DLD1 (cell line): ENCODE results near the gene MET.
"Not testable (repeated sequence)": the region's sequence is repeated elsewhere in the genome, so short reads cannot be mapped to it uniquely, and the experiment has no call there.

Experiments
- in situ Hi-C: cut with HindIII; loops from 2 replicates; pipeline ENCODE4 v1.10.0; 2017; ENCODE audit warnings: low sequenced_read_pairs

Gene MET

DNA sequence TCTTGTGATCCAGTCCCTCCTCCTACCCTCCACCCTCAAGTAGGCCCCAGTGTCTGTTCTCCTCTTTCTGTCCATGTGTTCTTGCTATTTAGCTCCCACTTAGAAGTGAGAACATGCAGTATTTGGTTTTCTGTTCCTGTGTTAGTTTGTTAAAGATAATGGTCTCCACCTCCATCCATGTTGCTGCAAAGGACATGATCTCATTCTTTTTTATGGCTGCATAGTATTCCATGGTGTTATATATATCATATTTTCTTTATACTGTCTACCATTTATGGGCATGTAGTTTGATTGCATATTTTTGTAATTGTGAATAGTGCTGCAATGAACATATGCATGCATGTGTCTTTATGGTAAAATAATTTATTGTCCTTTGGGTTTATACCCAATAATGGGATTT lies 12.7 kb upstream of the MET start:
- in situ Hi-C loops: not testable (repeated sequence)

- in situ Hi-C loops: no loop called here
These were observed 10.1 kb upstream of the MET start for GRCh38 chr7:116661865-116662264.

DNA sequence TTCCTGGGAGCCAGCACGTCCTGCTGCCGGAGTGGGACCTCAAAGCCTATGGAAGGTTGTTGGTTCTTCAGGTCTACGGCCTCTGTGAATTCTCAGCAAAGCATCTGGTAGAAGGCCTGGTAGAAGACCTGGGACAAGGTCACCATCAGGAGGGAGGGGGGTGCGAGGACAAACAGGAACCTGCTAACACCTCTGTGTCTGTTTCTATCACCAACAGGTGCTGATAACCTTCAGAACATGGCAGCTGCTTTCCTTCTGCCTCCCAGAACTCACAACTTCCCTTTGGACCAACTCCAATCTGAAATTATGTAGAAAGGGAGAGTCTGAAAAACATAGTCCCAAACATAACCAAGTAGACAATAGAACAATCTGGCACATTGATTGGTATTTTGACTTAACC lies 8.3 kb upstream of the MET start:
- in situ Hi-C loops: no loop called here

DNA sequence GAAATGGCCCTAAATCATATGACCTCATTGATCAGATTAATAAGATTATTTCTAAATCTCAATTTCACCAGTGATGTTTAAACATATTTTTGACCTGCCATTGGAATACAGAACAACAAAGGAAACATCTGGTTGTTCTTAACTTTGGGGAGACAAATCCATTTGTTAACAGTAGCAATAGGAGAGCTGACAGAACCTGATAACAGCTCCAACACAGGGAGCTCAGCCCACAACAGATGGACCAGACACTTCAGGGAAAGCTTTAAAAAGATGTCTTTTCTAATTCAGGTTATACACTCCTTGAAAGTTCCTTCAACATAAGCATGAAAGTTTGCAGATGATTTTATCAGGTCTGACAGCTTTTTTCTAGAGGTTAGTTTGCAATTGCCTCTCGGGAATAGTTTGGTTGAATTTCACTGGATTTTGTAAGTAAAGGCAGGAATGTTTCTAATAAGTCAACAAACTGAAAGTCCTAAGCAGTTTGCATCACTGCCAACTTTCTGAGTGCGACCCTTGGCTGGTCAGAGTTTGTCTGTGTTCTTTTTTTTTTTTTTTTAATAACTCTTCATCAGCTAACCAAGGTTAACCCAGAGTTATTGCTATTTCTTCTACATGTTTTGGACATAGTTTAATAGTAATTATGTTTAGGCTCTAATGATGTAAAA lies 6.5 kb upstream of the MET start:
- in situ Hi-C loops: no loop called here

DNA sequence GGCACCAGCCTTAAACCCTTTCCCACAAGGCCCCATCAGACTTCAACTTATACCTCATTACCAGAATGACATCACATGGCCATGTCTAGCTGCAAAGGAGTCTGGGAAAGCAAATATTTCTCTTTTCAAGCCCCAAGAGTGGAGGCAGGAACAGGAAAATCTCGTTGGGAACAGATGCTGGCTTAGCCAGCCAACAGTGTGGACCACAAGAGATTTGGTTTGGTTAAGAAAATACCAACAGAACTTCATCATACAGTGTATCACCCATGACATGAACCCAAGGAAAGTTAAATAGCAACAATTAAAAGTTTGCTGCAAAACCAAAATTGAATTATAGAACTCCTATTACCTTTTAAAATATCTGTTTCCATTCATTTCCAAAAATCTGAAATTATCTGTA lies 2.2 kb upstream of the MET start:
- in situ Hi-C loops: no loop called here

DNA sequence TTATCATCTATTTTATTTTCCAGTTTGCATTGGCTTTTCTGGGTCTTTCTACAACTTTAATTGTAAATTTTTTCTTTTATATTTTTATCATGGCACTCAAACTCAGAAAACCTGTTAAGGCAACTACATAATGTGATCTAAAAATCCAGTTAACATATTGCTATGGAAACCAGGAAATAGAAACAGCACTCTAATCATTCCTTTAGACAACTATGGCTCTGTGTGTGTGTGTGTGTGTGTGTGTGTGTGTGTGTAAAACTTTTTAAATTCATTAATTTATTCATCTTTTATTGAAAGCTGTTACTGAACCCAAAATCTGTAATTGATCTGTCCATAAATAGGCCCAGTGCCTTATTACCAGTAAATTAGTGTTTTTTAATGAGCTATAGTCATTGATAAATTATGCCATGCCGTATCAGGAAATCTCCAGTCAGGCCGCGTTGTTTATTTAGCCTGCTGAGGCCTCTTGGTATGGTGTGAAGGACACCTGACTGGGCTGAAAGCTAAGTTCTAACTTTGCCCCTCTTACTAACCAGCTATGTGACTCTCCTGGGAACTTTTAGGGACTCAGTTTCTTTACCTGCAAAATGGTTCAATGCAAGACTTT lies 1.5 kb upstream of the MET start:
- in situ Hi-C loops: no loop called here

GRCh38 chr7:116671111-116671510 lies 885 bp upstream of the MET start:
- in situ Hi-C loops: no loop called here

DNA sequence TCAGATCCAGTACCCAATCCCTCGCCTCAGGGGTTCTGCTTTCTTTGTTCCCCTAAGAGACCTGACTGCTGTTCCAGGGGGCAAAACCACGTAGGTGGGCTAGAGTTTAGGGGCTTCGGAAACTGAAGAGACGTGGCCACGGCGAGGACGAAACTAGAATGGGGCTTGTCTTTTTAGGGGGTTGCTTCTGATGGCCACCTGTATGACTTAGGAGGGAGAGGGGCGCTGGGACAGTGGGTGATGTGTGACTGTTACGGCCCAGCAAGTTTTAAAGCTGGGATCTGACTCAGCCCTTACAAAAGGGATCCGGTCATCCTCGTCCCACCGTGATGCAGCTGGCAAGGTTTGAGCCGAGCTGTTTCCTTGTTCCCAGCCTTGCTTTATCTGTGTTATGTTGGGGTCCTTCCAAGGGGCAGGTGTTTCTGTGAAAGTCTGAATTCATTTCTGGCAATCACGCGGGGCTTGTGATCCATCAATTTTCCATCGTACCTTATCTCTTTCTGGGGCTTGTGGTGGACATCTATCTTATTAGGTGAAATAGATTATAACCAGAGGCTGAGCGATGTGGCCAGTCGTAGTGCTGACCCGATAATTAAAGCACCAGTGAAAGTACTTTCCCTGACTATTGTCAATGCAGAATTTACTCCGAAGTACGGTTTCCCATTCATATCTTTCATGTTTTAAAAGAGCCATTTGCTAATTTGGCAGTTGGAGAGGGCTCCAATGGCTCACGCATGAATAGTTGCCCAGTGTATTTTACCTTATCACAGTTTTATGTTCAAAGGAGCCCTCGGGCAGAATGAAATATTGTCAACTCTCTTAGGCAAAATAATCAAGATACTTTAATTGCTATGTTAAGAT lies 830 bp downstream of the MET start:
- in situ Hi-C loops: no loop called here

GRCh38 chr7:116673457-116673865 lies 1.5 kb downstream of the MET start:
- in situ Hi-C loops: no loop called here

DNA sequence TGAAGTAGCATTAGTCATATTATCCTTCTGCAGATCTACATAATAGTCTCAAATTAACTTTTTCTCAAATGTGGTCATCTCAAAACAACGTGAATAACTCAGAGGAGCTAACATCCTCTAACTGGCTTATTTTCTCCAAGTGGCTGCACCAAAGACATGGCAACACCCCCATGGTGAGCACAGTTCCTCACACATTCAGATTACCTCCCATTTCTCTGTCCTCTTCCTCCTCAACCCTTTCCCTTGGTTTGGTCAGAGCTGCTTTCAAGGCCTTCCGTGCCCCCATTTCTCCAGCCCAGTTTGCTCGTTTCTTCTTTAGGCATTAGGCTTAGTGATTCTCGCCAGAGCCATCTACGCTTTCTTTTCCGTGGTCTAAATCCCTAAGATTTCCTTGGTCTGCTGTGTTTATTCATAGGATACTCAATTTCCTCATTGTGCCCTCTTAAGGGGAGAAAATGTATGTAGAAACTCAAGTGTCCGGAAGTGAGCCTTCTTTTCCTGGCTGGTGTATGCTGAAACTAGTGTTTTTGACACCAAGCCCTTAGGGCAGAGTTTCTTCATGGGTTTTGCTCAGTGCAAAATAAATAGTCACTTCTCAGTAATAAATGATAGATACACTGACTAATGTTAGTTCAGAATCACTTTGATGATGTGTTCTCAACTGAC lies 2.6 kb downstream of the MET start:
- in situ Hi-C loops: no loop called here

GRCh38 chr7:116675812-116676355 lies 3.9 kb downstream of the MET start:
- in situ Hi-C loops: no loop called here

DNA sequence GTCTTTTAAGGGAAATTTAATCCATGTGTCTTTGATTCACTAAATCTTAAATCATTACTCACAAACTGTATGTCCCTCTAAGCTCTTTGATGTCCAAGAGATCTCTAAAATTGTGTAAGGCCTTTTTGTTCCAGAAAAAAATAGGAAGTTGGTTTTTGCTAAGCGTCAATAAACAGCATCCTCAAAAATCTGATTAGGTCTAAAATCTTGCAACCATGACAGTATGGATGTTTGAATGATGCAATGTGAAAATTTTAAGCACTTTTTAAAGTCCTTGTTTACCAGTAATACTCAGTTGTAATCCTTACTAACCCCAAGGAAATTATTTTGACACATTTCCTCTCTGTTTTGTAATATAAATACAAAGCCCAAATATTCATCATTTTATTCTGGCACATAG lies 6.8 kb downstream of the MET start:
- in situ Hi-C loops: no loop called here

GRCh38 chr7:116679500-116679899 lies 7.5 kb downstream of the MET start:
- in situ Hi-C loops: no loop called here

GRCh38 chr7:116683786-116684185 lies 11.8 kb downstream of the MET start:
- in situ Hi-C loops: no loop called here

GRCh38 chr7:116686033-116686432 lies 14.0 kb downstream of the MET start:
- in situ Hi-C loops: no loop called here

DNA sequence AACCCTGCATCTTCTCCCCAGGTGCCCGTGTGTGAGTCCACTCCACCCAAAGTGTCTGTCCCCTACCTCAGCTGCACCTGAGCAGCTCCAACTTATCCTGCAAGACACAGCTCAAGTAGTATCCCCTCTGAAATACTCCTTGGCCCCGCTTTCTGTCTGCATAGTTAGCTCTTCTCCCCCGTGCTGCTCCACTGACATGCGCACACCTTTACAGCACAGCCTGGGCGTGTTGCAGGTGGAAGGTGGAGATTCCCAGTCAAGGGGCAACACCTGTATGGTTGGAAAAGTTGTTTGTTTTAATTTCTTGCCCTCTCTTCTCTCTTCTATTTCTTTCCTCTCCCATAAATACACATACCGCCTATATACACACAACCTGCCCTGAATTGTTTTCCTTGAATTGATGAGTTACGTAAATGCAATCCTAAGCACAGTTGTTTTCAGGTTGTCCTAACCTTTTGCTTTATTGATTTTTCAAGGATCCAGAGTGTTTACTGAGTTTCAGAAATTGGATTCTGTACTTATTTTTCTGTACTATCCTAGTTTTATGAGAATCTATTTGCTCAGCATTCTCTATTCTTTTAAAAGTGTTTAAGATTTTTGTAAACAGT lies 14.9 kb downstream of the MET start:
- in situ Hi-C loops: no loop called here

GRCh38 chr7:116687801-116688201 lies 15.8 kb downstream of the MET start:
- in situ Hi-C loops: no loop called here

GRCh38 chr7:116689790-116690259 lies 17.8 kb downstream of the MET start:
- in situ Hi-C loops: no loop called here

GRCh38 chr7:116691664-116692063 lies 19.7 kb downstream of the MET start:
- in situ Hi-C loops: no loop called here

GRCh38 chr7:116692401-116693308 lies 20.7 kb downstream of the MET start:
- in situ Hi-C loops: no loop called here
